ENCODE results near the gene CCDC174. TPM values are rescaled to one million over a fixed set of nuclear protein-coding genes. Genes with fewer than 3 reads are reported as not detected.

Gene CCDC174
- total RNA-seq, 2 donors from 2014 or later = 9.4 to 14.1 TPM

GRCh38 chr3:14640734-14641133 is 10.8 kb upstream of the CCDC174 start:
- no peaks in the 10 kb centered on the region for H3K4me1 ChIP-seq
- no peak overlapping the region for H3K27ac ChIP-seq
- TF ChIP-seq CTCF (IDR thresholded peaks at IDR 0.05) = no peak
- no peak for DNase-seq (ENCODE audit: low spot score)
- H3K9me3 ChIP-seq = no peaks in the 10 kb centered on the region
- H3K27me3 ChIP-seq = no peaks in the 10 kb centered on the region
- H3K36me3 ChIP-seq = no peaks in the 10 kb centered on the region
- no peak overlapping the region for H3K4me3 ChIP-seq

- Histone ChIP-seq H3K27ac (no peak overlapping the region), H3K36me3 (no peaks in the 10 kb centered on the region), H3K4me3 (no peak overlapping the region), H3K4me1 (no peaks in the 10 kb centered on the region), H3K27me3 (no peaks in the 10 kb centered on the region), H3K9me3 (no peaks in the 10 kb centered on the region)
- no peak for DNase-seq (ENCODE audit: low spot score)
- TF ChIP-seq CTCF (IDR thresholded peaks at IDR 0.05) = no peak
These were observed 10.2 kb upstream of the CCDC174 start for GRCh38 chr3:14641346-14641745.

- no peaks in the 10 kb centered on the region for H3K9me3 ChIP-seq
- H3K27me3 ChIP-seq = no peaks in the 10 kb centered on the region
- no peak for TF ChIP-seq CTCF (IDR thresholded peaks at IDR 0.05)
- H3K4me3 ChIP-seq = no peak overlapping the region
- peaks cover 0 to 23% of the 10 kb centered on the region in 2 donors for H3K4me1 ChIP-seq
- H3K36me3 ChIP-seq = no peaks in the 10 kb centered on the region
- H3K27ac ChIP-seq = no peak overlapping the region
- no peak for DNase-seq (ENCODE audit: low spot score)
These were observed 6.1 kb upstream of the CCDC174 start for GRCh38 chr3:14645453-14645852.

GRCh38 chr3:14646131-14646573 is 5.4 kb upstream of the CCDC174 start:
- Histone ChIP-seq H3K9me3 (no peaks in the 10 kb centered on the region), H3K36me3 (no peaks in the 10 kb centered on the region), H3K27me3 (no peaks in the 10 kb centered on the region), H3K4me3 (no peak overlapping the region), H3K4me1 (peaks cover 0 to 30% of the 10 kb centered on the region in 2 donors), H3K27ac (no peak overlapping the region)
- no peak for DNase-seq (ENCODE audit: low spot score)
- no peak for TF ChIP-seq CTCF (IDR thresholded peaks at IDR 0.05)

GRCh38 chr3:14646589-14647413 is 4.8 kb upstream of the CCDC174 start:
- no peak for DNase-seq (ENCODE audit: low spot score)
- TF ChIP-seq CTCF (IDR thresholded peaks at IDR 0.05) = no peak
- Histone ChIP-seq H3K27me3 (no peaks in the 10 kb centered on the region), H3K4me3 (no peak overlapping the region), H3K36me3 (no peaks in the 10 kb centered on the region), H3K27ac (no peak overlapping the region), H3K4me1 (peaks cover 0 to 31% of the 10 kb centered on the region in 2 donors), H3K9me3 (no peaks in the 10 kb centered on the region)

Data from right atrium auricular region (tissue), 2 donors.